KMS-11 (cell line): ENCODE data around the gene DOCK10.

Experiments used
- H2AFZ ChIP-seq: fragments of 200-600 bp; sonication (generic); 2 replicates; pipeline ENCODE4 v1.6.1; 2016; ENCODE audit warnings: antibody characterized with exemption, mixed run types, low read depth
- H3K27ac ChIP-seq: fragments of 200-600 bp; sonication (generic); 2 replicates; pipeline ENCODE4 v1.6.1; 2016; ENCODE audit warnings: mild to moderate bottlenecking, mixed run types
- H3K27me3 ChIP-seq: fragments of 200-600 bp; sonication (generic); 2 replicates; pipeline ENCODE4 v1.6.1; 2017; ENCODE audit warnings: mild to moderate bottlenecking, low read depth, mixed run types, moderate library complexity; ENCODE audit not compliant: insufficient read depth
- H3K36me3 ChIP-seq: fragments of 200-600 bp; sonication (generic); 2 replicates; pipeline ENCODE4 v1.6.1; 2017; ENCODE audit warnings: mild to moderate bottlenecking, mixed run types; ENCODE audit not compliant: insufficient read depth
- H3K4me1 ChIP-seq: fragments of 200-600 bp; sonication (generic); 2 replicates; pipeline ENCODE4 v1.6.1; 2016; ENCODE audit warnings: mild to moderate bottlenecking, low read depth, mixed run types; ENCODE audit not compliant: poor library complexity, severe bottlenecking
- H3K4me2 ChIP-seq: fragments of 200-600 bp; sonication (generic); 2 replicates; pipeline ENCODE4 v1.7.0; 2016; ENCODE audit warnings: mild to moderate bottlenecking, mixed run types
- H3K4me3 ChIP-seq: fragments of 200-600 bp; sonication (generic); IDR thresholded peaks from 2 replicates; pipeline ENCODE4 v1.6.1; 2017; ENCODE audit warnings: low read depth, low read length, mixed read lengths; ENCODE audit not compliant: insufficient read depth
- H3K79me2 ChIP-seq: fragments of 200-600 bp; sonication (generic); 2 replicates; pipeline ENCODE4 v1.6.1; 2016; ENCODE audit warnings: low read depth, mixed run types; ENCODE audit not compliant: insufficient read depth
- H3K9ac ChIP-seq: fragments of 200-600 bp; sonication (generic); 2 replicates; pipeline ENCODE4 v1.6.1; 2016; ENCODE audit warnings: mild to moderate bottlenecking, mixed run types
- H4K20me1 ChIP-seq: fragments of 200-600 bp; sonication (generic); 2 replicates; pipeline ENCODE4 v1.6.1; 2016; ENCODE audit warnings: mild to moderate bottlenecking, mixed run types; ENCODE audit not compliant: insufficient read depth
- CTCF ChIP-seq: fragments of 200-600 bp; sonication (generic); conservative IDR thresholded peaks from 2 replicates; pipeline ENCODE4 v1.6.1; 2017; ENCODE audit warnings: low read depth, mild to moderate bottlenecking, antibody characterized with exemption, low read length, moderate library complexity, mixed read lengths

Gene DOCK10

GRCh38 chr2:224751996-224752698 is 290.1 kb downstream of the DOCK10 start:
- no peak overlapping the region for H3K27ac ChIP-seq
- TF ChIP-seq CTCF = no peak

DNA sequence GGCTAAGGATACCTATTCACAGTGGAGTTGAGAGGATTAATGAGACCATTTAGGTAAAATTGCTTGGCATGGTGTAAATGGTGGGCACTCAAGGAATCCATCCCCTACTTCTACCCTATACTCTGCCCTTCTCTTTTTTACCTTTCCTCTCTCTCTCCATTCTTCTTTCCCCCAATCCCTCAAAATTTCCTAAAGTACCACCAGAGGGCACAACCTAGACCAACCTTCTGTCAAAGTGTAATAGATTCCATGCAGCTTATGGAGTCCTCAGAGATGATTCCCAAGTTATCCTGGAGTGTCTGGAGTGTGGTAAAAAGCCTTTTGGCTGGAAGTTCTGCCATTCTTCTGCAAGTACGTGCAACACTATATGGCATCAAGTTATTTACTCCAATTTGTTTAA is 293.1 kb downstream of the DOCK10 start:
- H3K27ac ChIP-seq = no peak overlapping the region
- H4K20me1 ChIP-seq = no peaks in the 10 kb centered on the region
- no peak for TF ChIP-seq CTCF
- no peak overlapping the region for H3K4me3 ChIP-seq
- no peak overlapping the region for H3K9ac ChIP-seq
- no peak overlapping the region for H3K4me2 ChIP-seq
- H3K4me1 ChIP-seq = no peaks in the 10 kb centered on the region
- no peaks in the 10 kb centered on the region for H3K79me2 ChIP-seq
- H3K27me3 ChIP-seq = no peaks in the 10 kb centered on the region
- H3K36me3 ChIP-seq = no peaks in the 10 kb centered on the region
- no peak overlapping the region for H2AFZ ChIP-seq

More at GRCh38 chr2:224751996-224752698, 290.1 kb downstream of the DOCK10 start:
- no peaks in the 10 kb centered on the region for H4K20me1 ChIP-seq
- no peaks in the 10 kb centered on the region for H3K36me3 ChIP-seq
- no peak overlapping the region for H3K9ac ChIP-seq
- H3K79me2 ChIP-seq = no peaks in the 10 kb centered on the region
- no peaks in the 10 kb centered on the region for H3K4me1 ChIP-seq
- no peak overlapping the region for H3K4me3 ChIP-seq
- H2AFZ ChIP-seq = no peak overlapping the region
- no peaks in the 10 kb centered on the region for H3K27me3 ChIP-seq
- no peak overlapping the region for H3K4me2 ChIP-seq

- H3K4me1 ChIP-seq = no peaks in the 10 kb centered on the region
- H3K27me3 ChIP-seq = no peaks in the 10 kb centered on the region
- no peaks in the 10 kb centered on the region for H3K36me3 ChIP-seq
- no peak overlapping the region for H3K9ac ChIP-seq
- no peak overlapping the region for H3K4me2 ChIP-seq
- no peak overlapping the region for H3K4me3 ChIP-seq
- H3K79me2 ChIP-seq = no peaks in the 10 kb centered on the region
- no peak overlapping the region for H2AFZ ChIP-seq
- no peak for TF ChIP-seq CTCF
- no peak overlapping the region for H3K27ac ChIP-seq
- no peaks in the 10 kb centered on the region for H4K20me1 ChIP-seq
Measured at GRCh38 chr2:224747765-224748164, 294.5 kb downstream of the DOCK10 start.

DNA sequence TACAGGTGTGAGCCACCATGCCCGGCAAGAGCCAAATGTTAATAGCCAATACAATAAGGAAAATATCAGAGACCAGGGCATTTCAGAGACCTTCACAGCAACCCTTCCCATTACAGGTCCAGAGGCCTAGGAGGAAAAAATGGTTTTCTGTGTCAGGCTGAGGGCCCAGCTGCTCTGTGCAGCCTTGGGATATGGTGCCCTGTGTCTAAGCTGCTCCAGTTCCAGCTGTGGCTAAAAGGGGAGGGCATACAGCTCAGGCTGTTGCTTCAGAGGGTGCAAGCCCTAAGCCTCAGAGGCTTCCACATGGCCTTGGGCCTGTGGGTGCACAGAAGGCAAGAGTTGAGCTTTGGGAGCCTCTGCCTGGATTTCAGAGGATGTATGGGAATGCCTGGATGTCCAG is 306.0 kb downstream of the DOCK10 start:
- H3K4me3 ChIP-seq = no peak overlapping the region
- no peak overlapping the region for H3K27ac ChIP-seq
- TF ChIP-seq CTCF = no peak
- H3K36me3 ChIP-seq = no peaks in the 10 kb centered on the region
- no peak overlapping the region for H3K9ac ChIP-seq
- no peaks in the 10 kb centered on the region for H3K27me3 ChIP-seq
- H2AFZ ChIP-seq = no peak overlapping the region
- no peaks in the 10 kb centered on the region for H4K20me1 ChIP-seq
- H3K4me2 ChIP-seq = no peak overlapping the region
- no peaks in the 10 kb centered on the region for H3K79me2 ChIP-seq
- no peaks in the 10 kb centered on the region for H3K4me1 ChIP-seq
